GM18861 (cell line): Measurements from ENCODE around the gene PRMT7.
"Not testable (repeated sequence)": the region's sequence is repeated elsewhere in the genome, so short reads cannot be mapped to it uniquely, and the experiment has no call there.

Source experiments
- ATAC-seq: cut with Tn5 transposase; IDR thresholded peaks from one replicate; pipeline ENCODE4 v1.9.1; 2021; ENCODE audit not compliant: unreplicated experiment

Gene PRMT7

GRCh38 chr16:68283346-68283745 is 27.5 kb upstream of the PRMT7 start:
- no peak for ATAC-seq

- ATAC-seq: peak; percentile 37
These were observed 26.8 kb upstream of the PRMT7 start for GRCh38 chr16:68283801-68284598.

GRCh38 chr16:68284847-68285246 is 26.0 kb upstream of the PRMT7 start:
- peak; percentile 37 for ATAC-seq

- ATAC-seq: no peak
These were observed 25.1 kb upstream of the PRMT7 start for GRCh38 chr16:68285683-68286082.

GRCh38 chr16:68286153-68287074 is 24.4 kb upstream of the PRMT7 start:
- ATAC-seq: no peak

GRCh38 chr16:68287276-68288251 is 23.3 kb upstream of the PRMT7 start:
- ATAC-seq: no peak

- ATAC-seq: no peak
These were observed 22.6 kb upstream of the PRMT7 start for GRCh38 chr16:68288252-68288650.

- ATAC-seq: not testable (repeated sequence)
These were observed 22.0 kb upstream of the PRMT7 start for GRCh38 chr16:68288796-68289195.

- no peak for ATAC-seq
These were observed 21.6 kb upstream of the PRMT7 start for GRCh38 chr16:68289202-68289601.

- ATAC-seq: peak; percentile 72
These were observed 21.0 kb upstream of the PRMT7 start for GRCh38 chr16:68289621-68290329.

- ATAC-seq: no peak
These were observed 20.4 kb upstream of the PRMT7 start for GRCh38 chr16:68290450-68290849.

GRCh38 chr16:68291227-68291626 is 19.6 kb upstream of the PRMT7 start:
- no peak for ATAC-seq

GRCh38 chr16:68292425-68292824 is 18.4 kb upstream of the PRMT7 start:
- ATAC-seq: no peak

- no peak for ATAC-seq
These were observed 14.5 kb upstream of the PRMT7 start for GRCh38 chr16:68296291-68296690.

GRCh38 chr16:68296693-68297092 is 14.1 kb upstream of the PRMT7 start:
- ATAC-seq: no peak

GRCh38 chr16:68297908-68298307 is 12.9 kb upstream of the PRMT7 start:
- ATAC-seq: no peak

GRCh38 chr16:68298312-68298711 is 12.5 kb upstream of the PRMT7 start:
- ATAC-seq: no peak

- ATAC-seq: no peak
These were observed 11.8 kb upstream of the PRMT7 start for GRCh38 chr16:68298907-68299561.

- ATAC-seq: no peak
These were observed 11.0 kb upstream of the PRMT7 start for GRCh38 chr16:68299571-68300453.
